Measurements from ENCODE around the gene SOS1. TPM values are rescaled to one million over a fixed set of nuclear protein-coding genes. Genes with fewer than 3 reads are reported as not detected.
"Not testable (repeated sequence)": the region's sequence is repeated elsewhere in the genome, so short reads cannot be mapped to it uniquely, and the experiment has no call there.

Gene SOS1
- total RNA-seq, 3 donors from 2014 or later: 21.0 to 31.5 (median 24.7) TPM

DNA sequence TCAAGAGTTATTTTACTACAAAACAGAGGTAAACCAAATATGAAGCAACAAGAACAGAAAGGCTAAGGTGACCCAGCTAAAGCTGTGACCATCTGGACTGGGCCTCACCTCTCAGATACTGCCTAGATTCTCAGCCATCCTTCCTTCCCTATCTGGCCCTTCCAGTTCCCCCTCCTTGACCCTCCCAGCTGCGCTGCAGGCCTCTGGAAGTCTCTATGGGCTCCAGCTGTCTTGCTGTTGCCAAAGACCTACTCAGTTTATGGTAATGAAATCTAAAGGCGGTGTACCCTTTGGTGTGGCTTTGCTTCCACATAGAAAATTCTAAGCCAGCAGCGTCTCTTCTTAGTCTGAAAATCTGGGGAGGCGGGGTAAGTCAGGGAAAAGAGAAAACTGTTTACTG, 175.5 kb downstream of the SOS1 start:
- no peak for DNase-seq
- Mint-ChIP-seq H3K9me3 (no peaks in the 10 kb centered on the region), H3K27me3 (ENCODE audit: low read depth) (no peaks in the 10 kb centered on the region), H3K36me3 (ENCODE audit: insufficient read depth) (no peaks in the 10 kb centered on the region), H3K4me3 (no peak overlapping the region), H3K4me1 (ENCODE audit: low read depth) (no peaks in the 10 kb centered on the region)
- no peak for ATAC-seq

- ATAC-seq: no peak
- H3K4me3 Mint-ChIP-seq: no peak overlapping the region
- H3K36me3 Mint-ChIP-seq (ENCODE audit: insufficient read depth): no peaks in the 10 kb centered on the region
- no peaks in the 10 kb centered on the region for H3K4me1 Mint-ChIP-seq (ENCODE audit: low read depth)
- DNase-seq: no peak
- H3K9me3 Mint-ChIP-seq: no peaks in the 10 kb centered on the region
- no peaks in the 10 kb centered on the region for H3K27me3 Mint-ChIP-seq (ENCODE audit: low read depth)
Observed at GRCh38 chr2:38943784-38944183, 177.1 kb downstream of the SOS1 start.

DNA sequence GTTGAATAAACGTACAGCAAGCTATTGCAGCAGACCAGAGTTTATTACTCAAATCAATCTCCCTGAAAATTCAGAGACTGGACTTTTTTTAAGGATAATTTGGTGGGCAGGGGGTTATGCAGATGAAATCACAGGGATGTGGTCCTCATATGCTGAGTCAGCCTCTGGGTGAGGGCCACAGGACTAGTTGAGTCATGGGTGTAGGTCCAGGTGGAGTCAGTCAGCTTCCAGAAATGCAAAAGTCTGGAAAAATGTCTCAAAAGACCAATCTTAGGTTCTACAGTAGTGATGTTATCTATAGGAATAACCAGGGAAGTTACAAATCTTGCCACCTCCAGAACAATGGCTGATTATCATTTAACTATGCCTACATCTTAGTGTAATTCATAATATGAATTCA, 180.1 kb downstream of the SOS1 start:
- Mint-ChIP-seq H3K9me3 (no peaks in the 10 kb centered on the region), H3K27me3 (ENCODE audit: low read depth) (no peaks in the 10 kb centered on the region), H3K4me1 (ENCODE audit: low read depth) (no peaks in the 10 kb centered on the region), H3K36me3 (ENCODE audit: insufficient read depth) (no peaks in the 10 kb centered on the region), H3K4me3 (no peak overlapping the region)
- DNase-seq: no peak
- ATAC-seq: no peak

GRCh38 chr2:38937548-38937947, 183.3 kb downstream of the SOS1 start:
- Mint-ChIP-seq H3K27me3 (ENCODE audit: low read depth) (peaks cover 3% of the 10 kb centered on the region), H3K4me3 (no peak overlapping the region), H3K9me3 (no peaks in the 10 kb centered on the region), H3K36me3 (ENCODE audit: insufficient read depth) (no peaks in the 10 kb centered on the region), H3K4me1 (ENCODE audit: low read depth) (no peaks in the 10 kb centered on the region)
- DNase-seq (no peak), ATAC-seq (peak in 1 of 2 donors; percentile 35)

DNA sequence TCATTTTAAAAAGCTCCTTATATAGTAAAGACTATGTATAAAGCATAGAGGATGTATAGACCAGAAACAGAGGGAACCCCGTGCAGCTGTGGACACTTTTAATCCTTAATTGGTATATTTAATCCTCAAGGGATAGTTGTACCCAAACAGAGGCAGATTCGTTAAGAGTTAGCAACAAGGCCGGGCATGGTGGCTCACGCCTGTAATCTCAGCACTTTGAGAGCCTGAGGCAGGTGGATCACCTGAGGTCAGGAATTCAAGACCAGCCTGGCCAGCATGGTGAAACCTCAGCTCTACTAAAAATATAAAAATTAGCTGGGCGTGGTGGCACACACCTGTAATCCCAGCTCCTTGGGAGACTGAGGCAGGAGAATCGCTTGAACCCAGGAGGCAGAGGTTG, 184.3 kb downstream of the SOS1 start:
- not testable (repeated sequence) for DNase-seq; H3K36me3 Mint-ChIP-seq (ENCODE audit: insufficient read depth); ATAC-seq; H3K27me3 Mint-ChIP-seq (ENCODE audit: low read depth); H3K4me1 Mint-ChIP-seq (ENCODE audit: low read depth); H3K9me3 Mint-ChIP-seq; H3K4me3 Mint-ChIP-seq

GRCh38 chr2:38935568-38936172, 185.2 kb downstream of the SOS1 start:
- no peak for DNase-seq
- H3K36me3 Mint-ChIP-seq (ENCODE audit: insufficient read depth): no peaks in the 10 kb centered on the region
- H3K27me3 Mint-ChIP-seq (ENCODE audit: low read depth): peaks cover 3% of the 10 kb centered on the region
- no peak overlapping the region for H3K4me3 Mint-ChIP-seq
- no peaks in the 10 kb centered on the region for H3K9me3 Mint-ChIP-seq
- ATAC-seq: peak; percentile 48 to 61
- H3K4me1 Mint-ChIP-seq (ENCODE audit: low read depth): no peaks in the 10 kb centered on the region

- Mint-ChIP-seq H3K36me3 (ENCODE audit: insufficient read depth) (no peaks in the 10 kb centered on the region), H3K9me3 (no peaks in the 10 kb centered on the region), H3K4me3 (no peak overlapping the region), H3K27me3 (ENCODE audit: low read depth) (peaks cover 3% of the 10 kb centered on the region), H3K4me1 (ENCODE audit: low read depth) (no peaks in the 10 kb centered on the region)
- DNase-seq (no peak), ATAC-seq (no peak)
Observed at GRCh38 chr2:38934742-38935141, 186.1 kb downstream of the SOS1 start.

DNA sequence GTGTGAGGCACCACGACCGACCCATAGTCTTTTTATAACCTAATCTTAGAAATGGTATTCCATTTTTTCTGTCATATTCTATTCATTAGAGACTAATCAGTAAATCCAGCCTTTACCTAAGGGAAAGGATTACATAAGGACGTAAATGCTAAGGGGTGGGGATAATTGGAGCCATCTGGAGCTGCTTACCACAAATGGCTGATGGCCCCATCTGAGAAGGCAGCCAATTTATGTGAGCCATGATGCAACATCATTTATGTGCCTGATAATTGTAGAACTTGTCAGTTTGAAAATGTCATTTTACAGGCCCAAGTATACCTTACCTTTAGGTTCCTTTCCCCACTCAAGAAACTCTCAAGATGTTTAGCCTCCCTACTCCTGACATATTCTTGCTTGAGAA, 187.2 kb downstream of the SOS1 start:
- DNase-seq: no peak
- no peak for ATAC-seq
- Mint-ChIP-seq H3K36me3 (ENCODE audit: insufficient read depth) (no peaks in the 10 kb centered on the region), H3K27me3 (ENCODE audit: low read depth) (peaks cover 3% of the 10 kb centered on the region), H3K9me3 (no peaks in the 10 kb centered on the region), H3K4me3 (no peak overlapping the region), H3K4me1 (ENCODE audit: low read depth) (no peaks in the 10 kb centered on the region)

GRCh38 chr2:38932586-38932985, 188.3 kb downstream of the SOS1 start:
- Mint-ChIP-seq H3K4me3 (no peak overlapping the region), H3K27me3 (ENCODE audit: low read depth) (peaks cover 3% of the 10 kb centered on the region), H3K36me3 (ENCODE audit: insufficient read depth) (no peaks in the 10 kb centered on the region), H3K9me3 (no peaks in the 10 kb centered on the region), H3K4me1 (ENCODE audit: low read depth) (no peaks in the 10 kb centered on the region)
- ATAC-seq (no peak), DNase-seq (no peak)

Other genes with a start within 250 kb of the SOS1 start
- 10 to 100 TPM; 20.2 to 21.6 (median 21.3) TPM for gene DHX57, start 245.1 kb downstream of the SOS1 start, total RNA-seq
- 10 to 100 TPM in 1 of 3 donors, 1 to 10 TPM in 2; 6.8 to 11.3 (median 8.5) TPM for gene MORN2, start 245.1 kb downstream of the SOS1 start, total RNA-seq
- gene ARHGEF33, start 231.2 kb downstream of the SOS1 start, total RNA-seq: under 1 TPM in 2 of 3 donors, not detected in 1; 0.05 to 0.35 TPM
- not detected for gene CDKL4, start 122.9 kb upstream of the SOS1 start, total RNA-seq

All from activated T-cell treated with anti-CD3 and anti-CD28 coated beads, Interleukin-2, amount 50 U/mL, for 4 hours (primary cell).